SK-N-SH treated with all-trans-retinoic acid at 6 μM for 48 hours (cell line): ENCODE measurements around the gene TMIE.

ENCODE experiments used
- ATAC-seq: fragments of 200-7000 bp; cut with Tn5 transposase; 3 replicates; pipeline ENCODE4 v1.9.1; 2020; ENCODE audit warnings: mild to moderate bottlenecking, moderate library complexity
- ARNTL ChIP-seq: fragments of 450-650 bp; formaldehyde crosslinking; IDR thresholded peaks from 2 replicates; pipeline ENCODE4 v1.5.0; 2020; ENCODE audit warnings: low read depth, mild to moderate bottlenecking, moderate library complexity, borderline replicate concordance
- BACH2 ChIP-seq: fragments of 250-450 bp; sonication (Bioruptor Pico); IDR thresholded peaks from 2 replicates; pipeline ENCODE4 v1.9.0; 2021; ENCODE audit warnings: mild to moderate bottlenecking, borderline replicate concordance
- CSDC2 ChIP-seq: fragments of 250-450 bp; sonication (Bioruptor Pico); IDR thresholded peaks from 2 replicates; pipeline ENCODE4 v1.5.0; 2020; ENCODE audit warnings: mild to moderate bottlenecking, moderate library complexity
- ESRRG ChIP-seq: fragments of 250-450 bp; sonication (Bioruptor Pico); IDR thresholded peaks from 2 replicates; pipeline ENCODE4 v1.6.1; 2021; ENCODE audit warnings: mild to moderate bottlenecking
- ISL1 ChIP-seq: fragments of 250-450 bp; sonication (Bioruptor Pico); IDR thresholded peaks from 2 replicates; pipeline ENCODE4 v2.1.2; 2022; ENCODE audit warnings: mild to moderate bottlenecking, moderate library complexity
- OSR1 ChIP-seq: fragments of 250-450 bp; sonication (Bioruptor Pico); IDR thresholded peaks from 2 replicates; pipeline ENCODE4 v1.8.0; 2022; ENCODE audit warnings: moderate library complexity, mild to moderate bottlenecking, inconsistent platforms
- PATZ1 ChIP-seq: fragments of 250-450 bp; sonication (Bioruptor Pico); IDR thresholded peaks from 2 replicates; pipeline ENCODE4 v1.8.0; 2020; ENCODE audit warnings: mild to moderate bottlenecking, moderate library complexity, borderline replicate concordance
- PPARA ChIP-seq: fragments of 250-450 bp; sonication (Bioruptor Pico); IDR thresholded peaks from 2 replicates; pipeline ENCODE4 v1.5.0; 2020; ENCODE audit warnings: mild to moderate bottlenecking, borderline replicate concordance
- RARB ChIP-seq: fragments of 250-450 bp; sonication (Bioruptor Pico); IDR thresholded peaks from 2 replicates; pipeline ENCODE4 v1.8.0; 2021; ENCODE audit warnings: mild to moderate bottlenecking, moderate library complexity
- SNAI2 ChIP-seq: fragments of 250-450 bp; sonication (Bioruptor Pico); IDR thresholded peaks from 2 replicates; pipeline ENCODE4 v1.5.0; 2020; ENCODE audit warnings: mild to moderate bottlenecking, moderate library complexity
- TCF4 ChIP-seq: fragments of 250-450 bp; sonication (Bioruptor Pico); IDR thresholded peaks from 2 replicates; pipeline ENCODE4 v1.8.0; 2021; ENCODE audit warnings: mild to moderate bottlenecking, moderate library complexity, borderline replicate concordance
- TOX ChIP-seq: fragments of 250-450 bp; sonication (Bioruptor Pico); IDR thresholded peaks from 2 replicates; pipeline ENCODE4 v1.8.0; 2021; ENCODE audit warnings: mild to moderate bottlenecking, moderate library complexity, borderline replicate concordance
- ZFP3 ChIP-seq: fragments of 250-450 bp; sonication (Bioruptor Pico); IDR thresholded peaks from 2 replicates; pipeline ENCODE4 v1.5.0; 2020; ENCODE audit warnings: mild to moderate bottlenecking, moderate library complexity
- ZFP30 ChIP-seq: fragments of 450-650 bp; formaldehyde crosslinking; IDR thresholded peaks from 2 replicates; pipeline ENCODE4 v1.5.0; 2022; ENCODE audit warnings: mild to moderate bottlenecking, moderate library complexity
- ZNF565 ChIP-seq: fragments of 450-650 bp; formaldehyde crosslinking; conservative IDR thresholded peaks from 2 replicates; pipeline ENCODE4 v1.5.0; 2020; ENCODE audit warnings: low read depth, mild to moderate bottlenecking, moderate library complexity
- ZNF70 ChIP-seq: fragments of 450-650 bp; formaldehyde crosslinking; IDR thresholded peaks from 2 replicates; pipeline ENCODE4 v1.5.0; 2020; ENCODE audit warnings: mild to moderate bottlenecking, moderate library complexity
- ZNF8 ChIP-seq: fragments of 450-650 bp; formaldehyde crosslinking; IDR thresholded peaks from 2 replicates; pipeline ENCODE4 v1.5.0; 2020; ENCODE audit warnings: mild to moderate bottlenecking, moderate library complexity
- TF ChIP-seq, protein P1 (sequence below): fragments of 250-450 bp; sonication (Bioruptor Pico); IDR thresholded peaks from 2 replicates; pipeline ENCODE4 v1.5.1; 2020; ENCODE audit warnings: low read depth, mild to moderate bottlenecking, moderate library complexity
- TF ChIP-seq, protein P2 (sequence below): fragments of 250-450 bp; sonication (Bioruptor Pico); IDR thresholded peaks from 2 replicates; pipeline ENCODE4 v1.8.0; 2021; ENCODE audit warnings: low read depth, mild to moderate bottlenecking, moderate library complexity, borderline replicate concordance

TMIE gene

GRCh38 chr3:46664971-46665762, 36.0 kb upstream of the TMIE start (continued):
- TF ChIP-seq ARNTL (CRISPR knock-in tag) (no peak), ZFP3 (CRISPR knock-in tag) (no peak), ZFP30 (CRISPR knock-in tag) (no peak)
- TF ChIP-seq, protein P1, sequence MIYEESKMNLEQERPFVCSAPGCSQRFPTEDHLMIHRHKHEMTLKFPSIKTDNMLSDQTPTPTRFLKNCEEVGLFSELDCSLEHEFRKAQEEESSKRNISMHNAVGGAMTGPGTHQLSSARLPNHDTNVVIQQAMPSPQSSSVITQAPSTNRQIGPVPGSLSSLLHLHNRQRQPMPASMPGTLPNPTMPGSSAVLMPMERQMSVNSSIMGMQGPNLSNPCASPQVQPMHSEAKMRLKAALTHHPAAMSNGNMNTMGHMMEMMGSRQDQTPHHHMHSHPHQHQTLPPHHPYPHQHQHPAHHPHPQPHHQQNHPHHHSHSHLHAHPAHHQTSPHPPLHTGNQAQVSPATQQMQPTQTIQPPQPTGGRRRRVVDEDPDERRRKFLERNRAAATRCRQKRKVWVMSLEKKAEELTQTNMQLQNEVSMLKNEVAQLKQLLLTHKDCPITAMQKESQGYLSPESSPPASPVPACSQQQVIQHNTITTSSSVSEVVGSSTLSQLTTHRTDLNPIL (CRISPR knock-in tag), result no peak
- TF ChIP-seq, all 23 proteins: peak for 0

DNA sequence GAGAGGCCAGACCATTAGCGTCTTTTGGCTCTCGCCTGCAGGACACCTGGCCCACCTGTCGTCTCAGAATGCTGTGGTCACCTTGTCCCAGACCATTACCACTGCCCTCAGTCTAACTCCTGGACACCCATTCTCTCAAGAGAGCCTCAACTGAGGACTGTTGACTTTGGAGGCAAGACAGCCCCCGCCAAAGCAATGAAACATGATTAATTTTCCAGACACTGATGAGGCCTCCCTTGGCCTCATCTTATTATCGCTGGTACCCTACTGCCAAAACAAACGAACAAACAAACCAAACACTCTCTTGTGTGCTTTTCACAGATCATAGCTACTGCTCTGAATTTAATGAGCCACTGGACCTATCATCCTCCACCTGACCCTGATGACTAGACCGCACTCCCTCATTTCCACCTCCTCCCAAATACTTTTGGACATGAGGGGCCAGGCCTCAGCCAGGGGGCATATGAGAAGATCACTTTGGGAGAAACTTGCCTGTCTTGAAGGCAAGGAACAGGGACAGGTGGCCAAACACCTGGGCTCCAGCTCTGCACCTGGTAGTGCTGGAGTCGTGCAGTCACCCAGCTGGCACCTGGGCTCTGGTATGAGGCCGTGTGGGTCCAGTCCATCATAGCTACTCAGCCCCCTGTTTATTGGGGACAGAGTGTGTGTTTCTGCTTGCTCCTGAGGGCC, 35.3 kb upstream of the TMIE start:
- ATAC-seq, result no peak
- TF ChIP-seq PATZ1 (CRISPR knock-in tag), result no peak
- TF ChIP-seq ARNTL (CRISPR knock-in tag), result no peak
- no peak for TF ChIP-seq OSR1 (CRISPR knock-in tag)
- no peak for TF ChIP-seq ESRRG (CRISPR knock-in tag)
- no peak for TF ChIP-seq TCF4 (CRISPR knock-in tag)
- TF ChIP-seq TOX (CRISPR knock-in tag), result no peak
- TF ChIP-seq, protein P2, sequence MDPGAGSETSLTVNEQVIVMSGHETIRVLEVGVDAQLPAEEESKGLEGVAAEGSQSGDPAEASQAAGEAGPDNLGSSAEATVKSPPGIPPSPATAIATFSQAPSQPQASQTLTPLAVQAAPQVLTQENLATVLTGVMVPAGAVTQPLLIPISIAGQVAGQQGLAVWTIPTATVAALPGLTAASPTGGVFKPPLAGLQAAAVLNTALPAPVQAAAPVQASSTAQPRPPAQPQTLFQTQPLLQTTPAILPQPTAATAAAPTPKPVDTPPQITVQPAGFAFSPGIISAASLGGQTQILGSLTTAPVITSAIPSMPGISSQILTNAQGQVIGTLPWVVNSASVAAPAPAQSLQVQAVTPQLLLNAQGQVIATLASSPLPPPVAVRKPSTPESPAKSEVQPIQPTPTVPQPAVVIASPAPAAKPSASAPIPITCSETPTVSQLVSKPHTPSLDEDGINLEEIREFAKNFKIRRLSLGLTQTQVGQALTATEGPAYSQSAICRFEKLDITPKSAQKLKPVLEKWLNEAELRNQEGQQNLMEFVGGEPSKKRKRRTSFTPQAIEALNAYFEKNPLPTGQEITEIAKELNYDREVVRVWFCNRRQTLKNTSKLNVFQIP (CRISPR knock-in tag), result no peak
- TF ChIP-seq SNAI2 (CRISPR knock-in tag), result no peak
- TF ChIP-seq, all 23 proteins: peak for 0

GRCh38 chr3:46666453-46666845, 34.7 kb upstream of the TMIE start:
- TF ChIP-seq, protein P2 (CRISPR knock-in tag), result no peak
- TF ChIP-seq CSDC2 (CRISPR knock-in tag) (no peak), ARNTL (CRISPR knock-in tag) (no peak), SNAI2 (CRISPR knock-in tag) (no peak), ZNF70 (CRISPR knock-in tag) (no peak), OSR1 (CRISPR knock-in tag) (no peak), ZNF565 (CRISPR knock-in tag) (no peak), TCF4 (CRISPR knock-in tag) (no peak), BACH2 (CRISPR knock-in tag) (no peak), PPARA (CRISPR knock-in tag) (no peak), ZFP30 (CRISPR knock-in tag) (no peak)
- no peak for ATAC-seq

DNA sequence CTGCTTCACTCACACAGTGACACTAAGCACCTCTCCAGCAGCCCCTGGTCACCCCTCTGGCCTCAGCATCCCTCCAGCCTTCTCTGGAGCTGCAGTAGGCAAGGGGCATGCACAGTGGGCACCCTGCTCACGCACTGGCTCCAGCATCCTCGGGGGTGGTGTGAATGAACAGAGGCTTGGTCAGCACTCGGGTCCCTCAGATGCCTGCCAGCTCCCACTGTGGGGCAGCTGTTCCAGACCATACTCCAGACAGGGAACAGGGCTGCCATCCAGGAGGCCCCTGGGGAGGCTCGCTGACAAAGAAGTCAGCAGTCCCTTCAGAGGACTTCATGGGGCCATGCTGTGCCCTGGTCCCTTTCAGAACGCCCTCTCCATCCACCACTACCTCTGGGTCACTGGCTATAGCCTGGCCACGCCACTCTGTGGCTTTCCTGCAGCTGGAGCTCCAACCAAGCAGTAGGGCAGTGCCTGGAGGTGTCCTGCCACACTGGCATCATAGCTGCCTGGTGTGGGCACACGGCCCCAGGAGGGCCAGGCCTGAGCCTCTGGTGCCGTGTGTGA, 34.1 kb upstream of the TMIE start:
- no peak for ATAC-seq
- TF ChIP-seq ZNF70 (CRISPR knock-in tag) (no peak), TCF4 (CRISPR knock-in tag) (no peak), RARB (CRISPR knock-in tag) (no peak), ISL1 (CRISPR knock-in tag) (no peak), ZNF8 (CRISPR knock-in tag) (no peak)
- TF ChIP-seq, protein P1 (CRISPR knock-in tag), result no peak
- TF ChIP-seq, all 23 proteins: peak for 0
